ENCODE measurements around the gene LDLRAD3.

DNA sequence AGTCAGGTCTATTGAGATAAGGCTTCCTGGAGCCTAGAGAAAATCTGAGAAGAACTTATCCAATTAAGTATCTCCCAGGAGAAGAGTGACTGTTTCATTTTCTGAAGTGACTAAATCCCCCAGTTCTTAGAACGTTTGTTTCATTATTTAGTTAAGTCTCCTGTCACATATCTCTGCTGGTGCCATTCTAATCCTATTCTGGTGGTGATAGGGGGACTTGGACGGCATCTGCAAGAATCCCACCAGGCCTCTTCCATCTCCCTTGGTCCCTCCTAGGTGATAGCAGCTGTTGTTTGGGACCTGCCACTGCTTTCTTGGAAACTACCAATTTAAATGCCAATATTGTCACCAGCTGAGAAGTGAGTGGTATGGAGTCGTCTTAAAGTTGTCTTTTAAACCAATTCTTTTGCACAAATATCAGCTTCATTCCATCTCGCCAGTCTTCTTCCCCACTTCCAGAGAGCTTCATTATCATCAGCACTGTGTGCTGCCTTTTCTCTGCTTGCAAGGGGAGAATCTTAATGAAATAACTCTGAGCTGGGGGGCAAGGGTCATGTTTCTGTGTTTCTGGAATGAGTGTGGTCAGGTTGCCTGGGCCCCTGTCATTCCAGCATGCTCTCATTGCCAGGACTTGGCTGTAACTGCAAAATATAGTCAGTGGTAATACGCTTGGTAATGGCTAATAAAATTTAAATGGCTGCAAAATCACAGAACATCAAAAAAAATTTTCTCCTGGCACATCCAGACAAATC, 104.8 kb downstream of the LDLRAD3 start:
- TF ChIP-seq POLR2AphosphoS5 (IDR thresholded peaks at IDR 0.05) = no peak
- TF ChIP-seq, protein P1, sequence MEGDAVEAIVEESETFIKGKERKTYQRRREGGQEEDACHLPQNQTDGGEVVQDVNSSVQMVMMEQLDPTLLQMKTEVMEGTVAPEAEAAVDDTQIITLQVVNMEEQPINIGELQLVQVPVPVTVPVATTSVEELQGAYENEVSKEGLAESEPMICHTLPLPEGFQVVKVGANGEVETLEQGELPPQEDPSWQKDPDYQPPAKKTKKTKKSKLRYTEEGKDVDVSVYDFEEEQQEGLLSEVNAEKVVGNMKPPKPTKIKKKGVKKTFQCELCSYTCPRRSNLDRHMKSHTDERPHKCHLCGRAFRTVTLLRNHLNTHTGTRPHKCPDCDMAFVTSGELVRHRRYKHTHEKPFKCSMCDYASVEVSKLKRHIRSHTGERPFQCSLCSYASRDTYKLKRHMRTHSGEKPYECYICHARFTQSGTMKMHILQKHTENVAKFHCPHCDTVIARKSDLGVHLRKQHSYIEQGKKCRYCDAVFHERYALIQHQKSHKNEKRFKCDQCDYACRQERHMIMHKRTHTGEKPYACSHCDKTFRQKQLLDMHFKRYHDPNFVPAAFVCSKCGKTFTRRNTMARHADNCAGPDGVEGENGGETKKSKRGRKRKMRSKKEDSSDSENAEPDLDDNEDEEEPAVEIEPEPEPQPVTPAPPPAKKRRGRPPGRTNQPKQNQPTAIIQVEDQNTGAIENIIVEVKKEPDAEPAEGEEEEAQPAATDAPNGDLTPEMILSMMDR (IDR thresholded peaks at IDR 0.05 in 8 of 11, conservative IDR thresholded peaks at IDR 0.05 in 3 of 11) = no peak

Data from spleen (tissue), 7 donors.